ENCODE results near the gene FTL. TPM values are rescaled to one million over a fixed set of nuclear protein-coding genes. Genes with fewer than 3 reads are reported as not detected.

The FTL gene
- total RNA-seq, 4 donors from 2014 or later = 5,249 to 9,852 (median 6,180) TPM

- peaks cover 0 to 5% (median 2%) of the 10 kb centered on the region in 4 donors for H3K9me3 ChIP-seq
- DNase-seq = no peak
- peaks cover 0 to 6% (median 0%) of the 10 kb centered on the region in 3 donors for H3K36me3 ChIP-seq
- peaks cover 0 to 4% (median 0%) of the 10 kb centered on the region in 4 donors for H3K4me1 ChIP-seq
- H3K27ac ChIP-seq = no peak overlapping the region
- TF ChIP-seq CTCF (IDR thresholded peaks at IDR 0.05) = no peak
- no peak for TF ChIP-seq POLR2A (IDR thresholded peaks at IDR 0.05)
- no peaks in the 10 kb centered on the region for H3K27me3 ChIP-seq
- no peak overlapping the region for H3K4me3 ChIP-seq
These were observed 24.2 kb upstream of the FTL start for GRCh38 chr19:48940902-48941301.

DNA sequence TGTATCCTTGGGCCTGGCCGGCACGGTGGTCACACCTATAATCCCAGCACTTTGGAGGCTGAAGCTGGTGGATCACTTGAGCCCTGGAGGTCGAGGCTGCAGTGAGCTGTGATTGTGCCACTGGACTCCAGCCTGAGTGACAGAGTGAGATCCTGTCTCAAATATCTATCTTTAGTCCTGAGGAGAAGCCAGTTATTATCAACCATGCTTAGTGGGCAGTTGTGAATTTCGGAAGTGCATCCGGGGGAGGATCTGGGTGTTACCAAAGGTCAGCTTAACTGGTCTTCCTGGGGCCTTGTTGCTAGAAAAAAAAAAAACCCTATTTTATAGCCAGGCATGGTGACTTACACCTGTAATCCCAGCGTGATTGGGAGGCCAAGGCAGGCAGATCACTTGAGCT lies 22.0 kb upstream of the FTL start:
- TF ChIP-seq POLR2A (IDR thresholded peaks at IDR 0.05) (no peak), CTCF (IDR thresholded peaks at IDR 0.05) (no peak)
- Histone ChIP-seq H3K4me1 (no peaks in the 10 kb centered on the region), H3K9me3 (peaks cover 0 to 13% (median 2%) of the 10 kb centered on the region in 4 donors), H3K27me3 (no peaks in the 10 kb centered on the region), H3K36me3 (peaks cover 0 to 6% (median 0%) of the 10 kb centered on the region in 3 donors), H3K4me3 (no peak overlapping the region), H3K27ac (no peak overlapping the region)
- DNase-seq = no peak

- no peak for TF ChIP-seq POLR2A (IDR thresholded peaks at IDR 0.05)
- no peak for TF ChIP-seq CTCF (IDR thresholded peaks at IDR 0.05)
- H3K36me3 ChIP-seq = peaks cover 0 to 6% (median 0%) of the 10 kb centered on the region in 3 donors
- H3K4me3 ChIP-seq = no peak overlapping the region
- no peak for DNase-seq
- no peaks in the 10 kb centered on the region for H3K4me1 ChIP-seq
- H3K27me3 ChIP-seq = no peaks in the 10 kb centered on the region
- no peak overlapping the region for H3K27ac ChIP-seq
- peaks cover 0 to 13% (median 2%) of the 10 kb centered on the region in 4 donors for H3K9me3 ChIP-seq
These were observed 19.7 kb upstream of the FTL start for GRCh38 chr19:48945415-48945814.

DNA sequence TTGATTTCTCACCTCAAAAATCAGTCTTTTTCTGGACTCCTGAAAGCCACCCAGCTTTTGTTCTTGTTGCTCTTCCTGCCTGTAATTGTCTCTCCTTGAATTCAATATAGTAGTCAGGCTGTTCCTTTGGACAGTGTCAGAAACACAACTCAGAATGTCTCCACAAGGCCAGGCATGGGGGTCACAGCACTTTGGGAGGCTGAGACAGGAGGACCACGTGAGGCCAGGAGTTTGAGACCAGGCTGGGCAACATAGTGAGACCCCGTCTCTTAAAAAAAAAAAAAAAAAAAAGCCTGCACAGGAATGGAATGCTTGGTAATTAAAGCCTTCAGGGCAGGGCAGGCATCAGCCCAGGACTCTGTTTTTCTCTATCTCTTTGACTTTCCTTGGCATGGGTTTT lies 19.3 kb upstream of the FTL start:
- no peak for DNase-seq
- no peaks in the 10 kb centered on the region for H3K27me3 ChIP-seq
- H3K36me3 ChIP-seq = peaks cover 0 to 6% (median 0%) of the 10 kb centered on the region in 3 donors
- no peaks in the 10 kb centered on the region for H3K4me1 ChIP-seq
- no peak for TF ChIP-seq CTCF (IDR thresholded peaks at IDR 0.05)
- no peak for TF ChIP-seq POLR2A (IDR thresholded peaks at IDR 0.05)
- no peak overlapping the region for H3K4me3 ChIP-seq
- H3K27ac ChIP-seq = no peak overlapping the region
- peaks cover 0 to 13% (median 2%) of the 10 kb centered on the region in 4 donors for H3K9me3 ChIP-seq

DNA sequence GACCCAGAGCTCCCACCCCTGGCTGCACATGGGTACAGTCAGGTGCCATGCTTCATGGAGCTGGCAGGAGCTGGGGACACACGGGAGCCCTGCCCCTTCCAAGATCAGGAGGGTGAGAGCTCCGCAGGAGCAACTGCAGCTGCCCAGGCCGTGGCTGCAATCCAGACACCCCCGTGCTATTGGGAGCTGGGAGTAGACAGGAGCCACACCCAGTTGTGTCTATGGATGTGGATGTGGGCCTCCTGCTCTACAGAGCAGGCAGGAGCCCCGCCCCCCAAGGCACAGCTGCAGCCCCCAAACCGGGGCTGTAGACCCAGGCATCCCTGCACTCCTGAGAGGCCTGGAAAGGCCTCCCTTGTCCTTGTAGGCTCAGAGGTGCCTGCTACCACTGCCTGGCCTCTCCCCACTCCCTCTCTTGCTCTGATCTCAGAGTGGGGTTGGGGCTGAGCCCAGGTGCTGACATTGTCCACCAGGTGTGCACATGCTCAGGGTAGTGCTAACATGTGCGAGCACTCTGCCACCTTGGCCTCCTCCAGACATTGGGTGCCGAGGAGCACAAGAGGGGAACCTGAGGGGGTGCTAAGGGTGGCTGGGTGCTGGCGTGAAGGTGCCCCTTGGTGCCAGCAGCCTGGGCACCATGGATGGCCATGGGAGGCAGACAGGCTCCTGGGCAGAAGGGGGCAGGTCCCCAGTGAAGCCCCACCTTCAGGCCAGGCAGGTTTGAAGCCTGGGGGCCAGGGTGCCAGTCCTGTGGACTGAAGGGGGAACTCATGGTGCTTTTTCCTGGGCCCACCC lies 18.4 kb upstream of the FTL start:
- no peak for DNase-seq
- TF ChIP-seq CTCF (IDR thresholded peaks at IDR 0.05) = no peak
- no peak for TF ChIP-seq POLR2A (IDR thresholded peaks at IDR 0.05)
- H3K36me3 ChIP-seq = peaks cover 0 to 6% (median 0%) of the 10 kb centered on the region in 3 donors
- H3K4me3 ChIP-seq = no peak overlapping the region
- no peaks in the 10 kb centered on the region for H3K4me1 ChIP-seq
- H3K27ac ChIP-seq = no peak overlapping the region
- peaks cover 0 to 8% (median 0%) of the 10 kb centered on the region in 4 donors for H3K9me3 ChIP-seq
- no peaks in the 10 kb centered on the region for H3K27me3 ChIP-seq
